IMR-90 (cell line): ENCODE results near the gene SLC25A12. TPM values are rescaled to one million over a fixed set of nuclear protein-coding genes. Genes with fewer than 3 reads are reported as not detected.

ENCODE experiments used
- ATAC-seq: fragments of 200-7000 bp; cut with Tn5 transposase; 2 replicates; pipeline ENCODE4 v1.9.1; 2020; ENCODE audit warnings: low read depth, mild to moderate bottlenecking, moderate library complexity
- BruUV-seq: library from RNA; stranded (reverse); fragments of 400-500 nt; replicated peaks from 2 replicates; lab custom pipeline; 2021; lab: Mats Ljungman, UMichigan
- CTCF ChIA-PET: fragments of 300-600 bp; formaldehyde crosslinking; extraction: SDS; loops from one replicate; lab custom pipeline; 2021; ENCODE audit warnings: antibody characterized with exemption; lab: Yijun Ruan, JAX
- POLR2A ChIA-PET: fragments of 300-600 bp; sonication (Branson Sonifier 250); formaldehyde crosslinking; loops from one replicate; lab custom pipeline; 2022; ENCODE audit warnings: antibody characterized with exemption; ENCODE audit not compliant: unreplicated experiment; lab: Charles Lee
- DNase-seq: peaks from one replicate; pipeline ENCODE4 v3.0.0; 2013
- H2AFZ ChIP-seq: replicated peaks from 2 replicates; pipeline ENCODE3; 2013; ENCODE audit warnings: low read length, mild to moderate bottlenecking; ENCODE audit not compliant: poor library complexity
- H2AK5ac ChIP-seq: 2 replicates; pipeline ENCODE4 v1.6.1; 2013; ENCODE audit warnings: low read depth, low read length, inconsistent platforms
- H2AK9ac ChIP-seq: replicated peaks from 2 replicates; pipeline ENCODE3; 2013; ENCODE audit warnings: mild to moderate bottlenecking, low read depth, low read length, moderate library complexity; ENCODE audit not compliant: poor library complexity
- H2BK120ac ChIP-seq: 2 replicates; pipeline ENCODE4 v1.6.1; 2013; ENCODE audit warnings: low read depth, low read length, inconsistent platforms
- H2BK15ac ChIP-seq: 3 replicates; pipeline ENCODE4 v1.6.1; 2013; ENCODE audit warnings: low read depth, low read length, inconsistent platforms
- H2BK20ac ChIP-seq: 2 replicates; pipeline ENCODE4 v1.6.1; 2013; ENCODE audit warnings: low read depth, mild to moderate bottlenecking, inconsistent platforms, low read length, moderate library complexity
- H2BK5ac ChIP-seq: 2 replicates; pipeline ENCODE4 v1.6.1; 2013; ENCODE audit warnings: mild to moderate bottlenecking, low read depth, low read length, inconsistent platforms; ENCODE audit not compliant: poor library complexity, severe bottlenecking
- H3K14ac ChIP-seq: replicated peaks from 2 replicates; pipeline ENCODE4 v1.6.1; 2013; ENCODE audit warnings: low read depth, low read length, inconsistent platforms
- H3K18ac ChIP-seq: 2 replicates; pipeline ENCODE4 v1.6.1; 2013; ENCODE audit warnings: low read depth, low read length, control low read depth
- H3K23ac ChIP-seq: 2 replicates; pipeline ENCODE4 v1.6.1; 2013; ENCODE audit warnings: low read depth, low read length, inconsistent platforms
- H3K27ac ChIP-seq: 2 replicates; pipeline ENCODE4 v1.5.1; 2013; ENCODE audit warnings: mild to moderate bottlenecking, control low read depth, low read length; ENCODE audit not compliant: insufficient read depth
- H3K27me3 ChIP-seq: 2 replicates; pipeline ENCODE4 v1.6.1; 2013; ENCODE audit warnings: low read length; ENCODE audit not compliant: control insufficient read depth, insufficient read depth
- H3K36me3 ChIP-seq: 2 replicates; pipeline ENCODE4 v1.6.1; 2013; ENCODE audit warnings: low read length, mixed read lengths; ENCODE audit not compliant: control insufficient read depth, insufficient read depth
- H3K4ac ChIP-seq: 2 replicates; pipeline ENCODE4 v1.6.1; 2013; ENCODE audit warnings: low read depth, low read length, inconsistent platforms
- H3K4me1 ChIP-seq: 2 replicates; pipeline ENCODE4 v1.6.1; 2013; ENCODE audit warnings: low read length, mixed read lengths; ENCODE audit not compliant: control insufficient read depth, insufficient read depth
- H3K4me2 ChIP-seq: 2 replicates; pipeline ENCODE4 v1.6.1; 2013; ENCODE audit warnings: low read depth, mild to moderate bottlenecking, control low read depth, low read length, moderate library complexity
- H3K4me3 ChIP-seq: 2 replicates; pipeline ENCODE4 v1.5.1; 2013; ENCODE audit warnings: low read depth, mild to moderate bottlenecking, control low read depth, low read length, moderate library complexity; ENCODE audit not compliant: insufficient read depth
- H3K56ac ChIP-seq: 2 replicates; pipeline ENCODE4 v1.6.1; 2013; ENCODE audit warnings: low read length, inconsistent platforms; ENCODE audit not compliant: insufficient read depth; ENCODE audit errors: extremely low read depth
- H3K79me1 ChIP-seq, 2 experiments: 2 replicates each; pipeline ENCODE4 v1.6.1; 2013; ENCODE audit warnings: low read length in 2 of 2, inconsistent platforms in 1 of 2, low read depth in 1 of 2
- H3K9ac ChIP-seq: 2 replicates; pipeline ENCODE4 v1.6.1; 2013; ENCODE audit warnings: low read depth, low read length, control low read depth
- H3K9me1 ChIP-seq: 2 replicates; pipeline ENCODE4 v1.6.1; 2013; ENCODE audit warnings: low read length, inconsistent platforms; ENCODE audit not compliant: insufficient read depth
- H3K9me3 ChIP-seq: 2 replicates; pipeline ENCODE4 v1.6.1; 2013; ENCODE audit warnings: low read length; ENCODE audit not compliant: control insufficient read depth, insufficient read depth
- H4K20me1 ChIP-seq: 2 replicates; pipeline ENCODE4 v1.6.1; 2013; ENCODE audit warnings: low read length, inconsistent platforms; ENCODE audit not compliant: insufficient read depth
- H4K5ac ChIP-seq: 2 replicates; pipeline ENCODE4 v1.6.1; 2013; ENCODE audit warnings: mild to moderate bottlenecking, low read depth, low read length, control low read depth
- H4K8ac ChIP-seq, 2 experiments: 2 replicates each; pipeline ENCODE4 v1.6.1; 2013; ENCODE audit warnings: low read depth in 2 of 2, low read length in 2 of 2, control low read depth in 1 of 2, inconsistent platforms in 1 of 2
- H4K91ac ChIP-seq: 2 replicates; pipeline ENCODE4 v1.6.1; 2013; ENCODE audit warnings: low read depth, low read length, inconsistent platforms; ENCODE audit not compliant: insufficient read depth
- CTCF ChIP-seq: conservative IDR thresholded peaks from 2 replicates; pipeline ENCODE4 v1.5.1; 2012; ENCODE audit warnings: mild to moderate bottlenecking, low read depth, low read length, improper control_type of control experiment
- MXI1 ChIP-seq: IDR thresholded peaks from 2 replicates; pipeline ENCODE4 v1.6.1; 2012; ENCODE audit warnings: low read depth, mild to moderate bottlenecking, low read length, moderate library complexity, borderline replicate concordance
- WGBS, 2 experiments: methylation state at CpG; one replicate each; pipeline versions ENCODE4 v1.1.5 to v1.1.7; 2013; ENCODE audit warnings: missing lambda C conversion rate in 2 of 2; ENCODE audit not compliant: insufficient read length in 1 of 2; ENCODE audit errors: extremely low coverage in 2 of 2; 5-methylcytosine and 5-hydroxymethylcytosine counted together
- dilution Hi-C: fragments of 300-500 bp; cut with HindIII; formaldehyde crosslinking; loops from one replicate; pipeline ENCODE4 v1.14.3; 2018; ENCODE audit warnings: low sequenced_read_pairs; ENCODE audit not compliant: unreplicated experiment
- in situ Hi-C: fragments of 300-500 bp; cut with MboI; formaldehyde crosslinking; loops from 3 replicates; pipeline ENCODE4 v1.14.3; 2019; ENCODE audit warnings: low sequenced_read_pairs, inconsistent platforms, mixed read lengths
- intact Hi-C: fragments of 100-400 bp; cut with micrococcal nuclease; formaldehyde crosslinking; loops from 2 replicates; pipeline ENCODE4 v1.10.0; 2022
- polyA plus RNA-seq, 3 experiments: library from polyadenylated mRNA; depleted of rRNA; stranded (reverse); fragments of >200 nt; gene quantifications; 2 replicates each; pipeline ENCODE4 v1.2.3, GENCODE V29; 2012; ENCODE audit warnings: low replicate concordance in 1 of 3
- total RNA-seq: library from RNA; depleted of rRNA; stranded (reverse); fragments of >200 nt; gene quantifications from 2 replicates; pipeline ENCODE4 v1.2.3, GENCODE V29; 2012

Gene SLC25A12
- total and polyA plus RNA-seq, 2 of the 4 experiments (the other 2 are of a cell fraction), result 16.3 to 17.6 TPM

- no CpG with 5 or more reads among the region's 2 CpGs for WGBS, 2 experiments
- Histone ChIP-seq H3K9ac (no peak overlapping the region), H3K27ac (no peak overlapping the region; the same call in 1 of the 2 replicates), H2AFZ (no peak overlapping the region), H4K5ac (no peak overlapping the region), H3K9me1 (peaks cover 4% of the 10 kb centered on the region), H4K8ac (no peak overlapping the region), H2BK5ac (peak overlapping the region; percentile 34), H3K4me3 (no peak overlapping the region), H3K23ac (peak overlapping the region; percentile 6; the same call in 1 of the 2 replicates), H2BK120ac (no peak overlapping the region), H3K36me3 (peaks cover 1% of the 10 kb centered on the region; the same call in 1 of the 2 replicates), H4K91ac (no peak overlapping the region), H3K4me1 (peaks cover 2% of the 10 kb centered on the region; the same call in 1 of the 2 replicates), H3K79me1 (peaks cover 7 to 13% of the 10 kb centered on the region in 2 experiments; a peak in 3 of 4 replicates), H2BK20ac (no peak overlapping the region), H3K14ac (0 out of 2 replicates have a peak overlapping the region, but pooled peaks have one; percentile 10), H3K56ac (no peak overlapping the region), H3K4me2 (peak overlapping the region; percentile 17; the same call in 1 of the 2 replicates), H3K9me3 (no peaks in the 10 kb centered on the region), H4K20me1 (peaks cover 3% of the 10 kb centered on the region; the same call in 1 of the 2 replicates), H2AK5ac (no peak overlapping the region), H2BK15ac (no peak overlapping the region), H3K18ac (no peak overlapping the region), H3K4ac (no peak overlapping the region), H2AK9ac (no peak overlapping the region), H3K27me3 (no peaks in the 10 kb centered on the region)
- dilution Hi-C loops (no loop called here), in situ Hi-C loops (no loop called here), intact Hi-C loops (no loop called here)
- no TSS peak for BruUV-seq
- CTCF ChIA-PET, result no interaction called here
- TF ChIP-seq MXI1 (0 out of 2 replicates have a peak, but pooled peaks have one; percentile 19), CTCF (no peak)
- DNase-seq, result peak; percentile 73
- POLR2A ChIA-PET, result no interaction called here
- peak; percentile 86 for ATAC-seq
These were observed 15.5 kb downstream of the SLC25A12 start for GRCh38 chr2:171878481-171878993.
